WTC11 (cell line): Measurements from ENCODE around the gene GPRC5B. TPM values are rescaled to one million over a fixed set of nuclear protein-coding genes. Genes with fewer than 3 reads are reported as not detected.

Source experiments
- ATAC-seq: fragments of 200-7000 bp; cut with Tn5 transposase; 2 replicates; pipeline ENCODE4 v1.10.0; 2021; ENCODE audit warnings: mild to moderate bottlenecking, moderate library complexity
- CTCF ChIA-PET: fragments of 300-600 bp; sonication (Branson Sonifier 250); formaldehyde crosslinking; loops from one replicate; lab custom pipeline; 2021; ENCODE audit warnings: antibody characterized with exemption; lab: Charles Lee
- POLR2A ChIA-PET: fragments of 350-600 bp; sonication (Branson Sonifier 250); formaldehyde crosslinking; loops from one replicate; lab custom pipeline; 2021; ENCODE audit warnings: antibody characterized with exemption; lab: Charles Lee
- DNase-seq: peaks from one replicate; pipeline ENCODE4 v3.0.0; 2021; ENCODE audit warnings: low spot score
- H3K27ac Mint-ChIP-seq: 2 replicates; pipeline ENCODE4 v1.8.0; 2021; ENCODE audit warnings: mixed read lengths
- H3K27me3 Mint-ChIP-seq: 2 replicates; pipeline ENCODE4 v1.8.0; 2021; ENCODE audit warnings: low read depth, mild to moderate bottlenecking, moderate library complexity, mixed read lengths
- H3K36me3 Mint-ChIP-seq: 2 replicates; pipeline ENCODE4 v1.8.0; 2021; ENCODE audit warnings: mixed read lengths
- H3K4me1 Mint-ChIP-seq: 2 replicates; pipeline ENCODE4 v1.8.0; 2022; ENCODE audit warnings: mixed read lengths
- H3K4me3 Mint-ChIP-seq: 2 replicates; pipeline ENCODE4 v1.8.0; 2021; ENCODE audit warnings: mild to moderate bottlenecking, moderate library complexity, mixed read lengths
- H3K9me3 Mint-ChIP-seq: 2 replicates; pipeline ENCODE4 v1.8.0; 2021; ENCODE audit warnings: mixed read lengths
- NR1H2 ChIP-seq: sonication (generic); formaldehyde crosslinking; IDR thresholded peaks from 2 replicates; pipeline ENCODE4 v1.9.0; 2021; ENCODE audit warnings: mild to moderate bottlenecking, moderate library complexity, missing genetic modification reagents
- PRRX2 ChIP-seq: fragments of 250-450 bp; sonication (Bioruptor Pico); IDR thresholded peaks from 2 replicates; pipeline ENCODE4 v1.8.0; 2021; ENCODE audit warnings: mild to moderate bottlenecking
- SOX15 ChIP-seq: fragments of 250-450 bp; sonication (Bioruptor Pico); IDR thresholded peaks from 2 replicates; pipeline ENCODE4 v1.9.0; 2021; ENCODE audit warnings: mild to moderate bottlenecking
- TCF7 ChIP-seq: sonication (generic); formaldehyde crosslinking; IDR thresholded peaks from 2 replicates; pipeline ENCODE4 v1.8.0; 2022; ENCODE audit warnings: mild to moderate bottlenecking, low read depth, missing genetic modification reagents, moderate library complexity
- TEAD4 ChIP-seq: sonication (generic); formaldehyde crosslinking; IDR thresholded peaks from 2 replicates; pipeline ENCODE4 v1.8.0; 2022; ENCODE audit warnings: mild to moderate bottlenecking, missing genetic modification reagents
- ZNF138 ChIP-seq: sonication (generic); formaldehyde crosslinking; conservative IDR thresholded peaks from 2 replicates; pipeline ENCODE4 v1.8.1; 2022; ENCODE audit warnings: mild to moderate bottlenecking, moderate library complexity, missing genetic modification reagents
- total RNA-seq: library from RNA; stranded (reverse); gene quantifications from 3 replicates; pipeline ENCODE4 v1.2.3, GENCODE V29; 2021
- TF ChIP-seq, protein P1 (sequence below): sonication (generic); formaldehyde crosslinking; IDR thresholded peaks from 2 replicates; pipeline ENCODE4 v1.8.1; 2023; ENCODE audit warnings: mild to moderate bottlenecking, missing genetic modification reagents, borderline replicate concordance
- TF ChIP-seq, protein P2 (sequence below): sonication (generic); formaldehyde crosslinking; IDR thresholded peaks from 2 replicates; pipeline ENCODE4 v1.8.0; 2023; ENCODE audit warnings: mild to moderate bottlenecking, missing genetic modification reagents
- TF ChIP-seq, protein P3 (sequence below): sonication (generic); formaldehyde crosslinking; IDR thresholded peaks from 2 replicates; pipeline ENCODE4 v1.8.0; 2023; ENCODE audit warnings: missing genetic modification reagents, mild to moderate bottlenecking, borderline replicate concordance
- TF ChIP-seq, protein P4 (sequence below): fragments of 250-450 bp; sonication (Bioruptor Pico); conservative IDR thresholded peaks from 2 replicates; pipeline ENCODE4 v1.9.0; 2021; ENCODE audit warnings: mild to moderate bottlenecking

Gene GPRC5B
- total RNA-seq, 1 experiment from 2014 or later: 104 TPM

DNA sequence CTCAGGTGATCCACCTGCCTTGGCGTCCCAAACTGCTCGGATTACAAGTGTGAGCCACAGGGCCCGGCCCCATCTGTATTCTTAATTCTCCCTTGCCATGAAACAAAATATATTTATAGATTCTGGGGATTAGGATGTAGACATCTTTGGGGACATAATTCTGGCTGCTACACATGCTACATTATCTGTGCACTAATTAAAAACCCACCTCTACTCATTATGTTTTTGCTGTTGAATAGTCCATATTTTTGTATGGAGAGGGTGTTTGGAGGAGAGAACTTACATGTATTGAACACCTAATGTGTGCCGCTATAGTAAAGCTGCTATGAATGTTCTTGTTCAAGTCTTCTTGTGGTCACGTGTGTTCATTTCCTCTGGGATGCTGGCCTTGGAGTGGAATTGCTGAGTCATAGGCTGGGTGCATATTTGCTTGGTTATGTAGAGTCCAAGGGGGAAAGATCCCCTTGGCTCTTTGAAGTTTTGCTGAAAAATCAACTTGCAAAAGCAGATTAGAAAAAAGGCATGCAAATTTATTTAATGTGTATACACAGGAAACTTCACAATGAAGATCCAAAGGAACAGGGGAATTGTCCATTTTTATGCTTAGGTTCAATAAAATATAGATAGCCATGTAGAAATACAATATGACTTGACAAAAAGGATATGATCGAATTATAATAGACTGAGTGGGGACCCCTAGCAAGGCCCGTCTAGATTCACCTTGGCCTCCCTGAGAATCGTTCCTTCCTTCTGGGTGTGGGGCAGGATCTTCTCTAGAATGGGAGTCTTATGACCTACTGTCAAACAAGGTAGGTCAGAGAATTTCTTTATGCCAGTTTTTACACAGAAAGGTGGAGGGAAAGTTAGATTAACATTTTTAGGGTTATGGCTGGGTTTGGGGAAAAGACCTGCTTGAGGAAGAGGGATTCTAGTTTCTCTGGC is 42.1 kb upstream of the GPRC5B start (continued):
- TF ChIP-seq, protein P1, sequence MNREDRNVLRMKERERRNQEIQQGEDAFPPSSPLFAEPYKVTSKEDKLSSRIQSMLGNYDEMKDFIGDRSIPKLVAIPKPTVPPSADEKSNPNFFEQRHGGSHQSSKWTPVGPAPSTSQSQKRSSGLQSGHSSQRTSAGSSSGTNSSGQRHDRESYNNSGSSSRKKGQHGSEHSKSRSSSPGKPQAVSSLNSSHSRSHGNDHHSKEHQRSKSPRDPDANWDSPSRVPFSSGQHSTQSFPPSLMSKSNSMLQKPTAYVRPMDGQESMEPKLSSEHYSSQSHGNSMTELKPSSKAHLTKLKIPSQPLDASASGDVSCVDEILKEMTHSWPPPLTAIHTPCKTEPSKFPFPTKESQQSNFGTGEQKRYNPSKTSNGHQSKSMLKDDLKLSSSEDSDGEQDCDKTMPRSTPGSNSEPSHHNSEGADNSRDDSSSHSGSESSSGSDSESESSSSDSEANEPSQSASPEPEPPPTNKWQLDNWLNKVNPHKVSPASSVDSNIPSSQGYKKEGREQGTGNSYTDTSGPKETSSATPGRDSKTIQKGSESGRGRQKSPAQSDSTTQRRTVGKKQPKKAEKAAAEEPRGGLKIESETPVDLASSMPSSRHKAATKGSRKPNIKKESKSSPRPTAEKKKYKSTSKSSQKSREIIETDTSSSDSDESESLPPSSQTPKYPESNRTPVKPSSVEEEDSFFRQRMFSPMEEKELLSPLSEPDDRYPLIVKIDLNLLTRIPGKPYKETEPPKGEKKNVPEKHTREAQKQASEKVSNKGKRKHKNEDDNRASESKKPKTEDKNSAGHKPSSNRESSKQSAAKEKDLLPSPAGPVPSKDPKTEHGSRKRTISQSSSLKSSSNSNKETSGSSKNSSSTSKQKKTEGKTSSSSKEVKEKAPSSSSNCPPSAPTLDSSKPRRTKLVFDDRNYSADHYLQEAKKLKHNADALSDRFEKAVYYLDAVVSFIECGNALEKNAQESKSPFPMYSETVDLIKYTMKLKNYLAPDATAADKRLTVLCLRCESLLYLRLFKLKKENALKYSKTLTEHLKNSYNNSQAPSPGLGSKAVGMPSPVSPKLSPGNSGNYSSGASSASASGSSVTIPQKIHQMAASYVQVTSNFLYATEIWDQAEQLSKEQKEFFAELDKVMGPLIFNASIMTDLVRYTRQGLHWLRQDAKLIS (CRISPR knock-in tag): no peak
- TF ChIP-seq TEAD4 (CRISPR knock-in tag) (no peak), SOX15 (CRISPR knock-in tag) (no peak), ZNF138 (CRISPR knock-in tag) (no peak)

DNA sequence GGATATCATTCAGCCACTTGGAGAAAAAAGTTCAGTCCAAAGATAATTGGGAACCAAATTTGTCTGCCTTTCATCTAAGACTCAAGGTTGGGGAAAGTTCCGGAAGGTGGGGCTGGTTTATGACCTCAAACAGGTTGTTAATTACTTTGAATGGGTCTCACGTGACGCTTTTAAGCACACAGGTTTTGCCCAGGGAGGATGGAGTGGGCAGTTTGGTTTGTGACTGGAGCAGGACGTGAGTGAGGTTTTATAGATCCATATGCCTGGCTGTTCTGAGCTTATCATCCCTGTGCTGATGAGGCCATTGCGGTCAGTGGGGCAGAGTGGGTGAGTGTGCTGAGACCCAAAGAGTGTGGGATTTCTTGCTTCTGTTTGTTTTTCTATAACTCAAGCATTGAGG is 38.7 kb upstream of the GPRC5B start:
- no peak for ATAC-seq
- CTCF ChIA-PET: interaction anchor here (0.8 to 2.0 kb wide), 4 partner anchors 16 to 460 kb away, joined by 3 to 5 read pairs (median 4); no protein-coding TSS in a partner anchor
- H3K9me3 Mint-ChIP-seq: peaks cover 14% of the 10 kb centered on the region
- no peak overlapping the region for H3K4me3 Mint-ChIP-seq
- peaks cover 20% of the 10 kb centered on the region for H3K4me1 Mint-ChIP-seq
- TF ChIP-seq, protein P2, sequence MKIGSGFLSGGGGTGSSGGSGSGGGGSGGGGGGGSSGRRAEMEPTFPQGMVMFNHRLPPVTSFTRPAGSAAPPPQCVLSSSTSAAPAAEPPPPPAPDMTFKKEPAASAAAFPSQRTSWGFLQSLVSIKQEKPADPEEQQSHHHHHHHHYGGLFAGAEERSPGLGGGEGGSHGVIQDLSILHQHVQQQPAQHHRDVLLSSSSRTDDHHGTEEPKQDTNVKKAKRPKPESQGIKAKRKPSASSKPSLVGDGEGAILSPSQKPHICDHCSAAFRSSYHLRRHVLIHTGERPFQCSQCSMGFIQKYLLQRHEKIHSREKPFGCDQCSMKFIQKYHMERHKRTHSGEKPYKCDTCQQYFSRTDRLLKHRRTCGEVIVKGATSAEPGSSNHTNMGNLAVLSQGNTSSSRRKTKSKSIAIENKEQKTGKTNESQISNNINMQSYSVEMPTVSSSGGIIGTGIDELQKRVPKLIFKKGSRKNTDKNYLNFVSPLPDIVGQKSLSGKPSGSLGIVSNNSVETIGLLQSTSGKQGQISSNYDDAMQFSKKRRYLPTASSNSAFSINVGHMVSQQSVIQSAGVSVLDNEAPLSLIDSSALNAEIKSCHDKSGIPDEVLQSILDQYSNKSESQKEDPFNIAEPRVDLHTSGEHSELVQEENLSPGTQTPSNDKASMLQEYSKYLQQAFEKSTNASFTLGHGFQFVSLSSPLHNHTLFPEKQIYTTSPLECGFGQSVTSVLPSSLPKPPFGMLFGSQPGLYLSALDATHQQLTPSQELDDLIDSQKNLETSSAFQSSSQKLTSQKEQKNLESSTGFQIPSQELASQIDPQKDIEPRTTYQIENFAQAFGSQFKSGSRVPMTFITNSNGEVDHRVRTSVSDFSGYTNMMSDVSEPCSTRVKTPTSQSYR (CRISPR knock-in tag): no peak
- TF ChIP-seq, protein P3, sequence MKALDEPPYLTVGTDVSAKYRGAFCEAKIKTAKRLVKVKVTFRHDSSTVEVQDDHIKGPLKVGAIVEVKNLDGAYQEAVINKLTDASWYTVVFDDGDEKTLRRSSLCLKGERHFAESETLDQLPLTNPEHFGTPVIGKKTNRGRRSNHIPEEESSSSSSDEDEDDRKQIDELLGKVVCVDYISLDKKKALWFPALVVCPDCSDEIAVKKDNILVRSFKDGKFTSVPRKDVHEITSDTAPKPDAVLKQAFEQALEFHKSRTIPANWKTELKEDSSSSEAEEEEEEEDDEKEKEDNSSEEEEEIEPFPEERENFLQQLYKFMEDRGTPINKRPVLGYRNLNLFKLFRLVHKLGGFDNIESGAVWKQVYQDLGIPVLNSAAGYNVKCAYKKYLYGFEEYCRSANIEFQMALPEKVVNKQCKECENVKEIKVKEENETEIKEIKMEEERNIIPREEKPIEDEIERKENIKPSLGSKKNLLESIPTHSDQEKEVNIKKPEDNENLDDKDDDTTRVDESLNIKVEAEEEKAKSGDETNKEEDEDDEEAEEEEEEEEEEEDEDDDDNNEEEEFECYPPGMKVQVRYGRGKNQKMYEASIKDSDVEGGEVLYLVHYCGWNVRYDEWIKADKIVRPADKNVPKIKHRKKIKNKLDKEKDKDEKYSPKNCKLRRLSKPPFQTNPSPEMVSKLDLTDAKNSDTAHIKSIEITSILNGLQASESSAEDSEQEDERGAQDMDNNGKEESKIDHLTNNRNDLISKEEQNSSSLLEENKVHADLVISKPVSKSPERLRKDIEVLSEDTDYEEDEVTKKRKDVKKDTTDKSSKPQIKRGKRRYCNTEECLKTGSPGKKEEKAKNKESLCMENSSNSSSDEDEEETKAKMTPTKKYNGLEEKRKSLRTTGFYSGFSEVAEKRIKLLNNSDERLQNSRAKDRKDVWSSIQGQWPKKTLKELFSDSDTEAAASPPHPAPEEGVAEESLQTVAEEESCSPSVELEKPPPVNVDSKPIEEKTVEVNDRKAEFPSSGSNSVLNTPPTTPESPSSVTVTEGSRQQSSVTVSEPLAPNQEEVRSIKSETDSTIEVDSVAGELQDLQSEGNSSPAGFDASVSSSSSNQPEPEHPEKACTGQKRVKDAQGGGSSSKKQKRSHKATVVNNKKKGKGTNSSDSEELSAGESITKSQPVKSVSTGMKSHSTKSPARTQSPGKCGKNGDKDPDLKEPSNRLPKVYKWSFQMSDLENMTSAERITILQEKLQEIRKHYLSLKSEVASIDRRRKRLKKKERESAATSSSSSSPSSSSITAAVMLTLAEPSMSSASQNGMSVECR (CRISPR knock-in tag): no peak
- no peak for TF ChIP-seq PRRX2
- TF ChIP-seq, all 79 proteins: peak for 0
- no peak overlapping the region for H3K27ac Mint-ChIP-seq
- DNase-seq: no peak
- POLR2A ChIA-PET: no interaction called here
- no peaks in the 10 kb centered on the region; the same call in 1 of the 2 replicates for H3K27me3 Mint-ChIP-seq
- H3K36me3 Mint-ChIP-seq: 0 out of 2 replicates have a peak, but pooled peaks cover 10% of the 10 kb centered on the region

DNA sequence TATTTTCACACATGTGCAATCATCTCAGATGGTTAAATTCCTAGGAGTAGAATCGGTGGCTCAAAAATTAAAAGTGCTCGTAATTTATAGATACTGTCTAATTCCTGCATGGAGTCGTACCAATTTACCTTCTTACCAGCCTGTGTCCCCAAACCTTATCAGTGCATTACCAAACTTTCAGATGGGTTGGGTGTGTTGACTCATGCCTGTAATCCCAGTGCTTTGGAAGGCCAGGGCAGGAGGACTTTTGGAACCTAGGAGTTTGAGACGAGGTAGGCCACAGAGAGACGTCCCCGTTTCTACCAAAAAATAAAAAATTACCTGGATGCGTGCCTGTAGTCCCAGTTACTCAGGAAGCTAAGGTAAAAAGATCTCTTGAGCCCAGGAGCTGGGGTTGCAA is 34.5 kb upstream of the GPRC5B start:
- H3K4me3 Mint-ChIP-seq: no peak overlapping the region
- TF ChIP-seq TCF7 (CRISPR knock-in tag): no peak
- TF ChIP-seq, protein P4, sequence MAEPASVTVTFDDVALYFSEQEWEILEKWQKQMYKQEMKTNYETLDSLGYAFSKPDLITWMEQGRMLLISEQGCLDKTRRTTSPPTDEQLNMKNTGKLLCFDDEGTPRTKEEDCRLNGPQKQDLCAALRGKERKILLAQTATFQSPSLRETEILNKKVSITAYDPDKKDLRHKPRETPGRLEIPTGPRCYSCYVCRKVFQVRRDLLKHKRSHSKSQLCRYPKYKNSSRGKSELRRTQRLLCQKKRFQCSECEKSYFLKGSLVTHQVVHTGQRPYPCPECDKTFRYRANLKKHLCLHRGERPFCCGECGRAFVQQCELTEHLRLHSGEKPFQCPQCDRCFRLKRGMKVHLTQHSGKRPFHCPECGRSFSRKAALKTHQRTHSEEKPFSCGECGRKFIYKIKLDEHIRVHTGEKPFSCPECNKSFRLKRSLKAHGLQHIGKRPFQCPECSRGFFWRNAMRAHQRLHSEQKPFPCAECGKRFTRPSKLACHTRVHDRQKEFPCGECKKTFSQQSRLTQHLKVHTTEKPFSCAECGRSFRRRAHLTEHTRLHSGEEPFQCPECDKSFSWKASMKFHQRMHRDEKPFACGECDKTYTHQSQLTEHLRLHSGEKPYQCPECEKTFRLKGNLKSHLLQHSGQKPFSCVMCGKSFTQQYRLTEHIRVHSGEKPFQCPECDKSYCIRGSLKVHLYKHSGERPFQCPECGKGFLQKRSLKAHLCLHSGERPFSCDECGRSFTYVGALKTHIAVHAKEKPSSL (CRISPR knock-in tag): no peak
- no peak for TF ChIP-seq NR1H2 (CRISPR knock-in tag)
- TF ChIP-seq, all 79 proteins: peak for 0
- DNase-seq (no peak), ATAC-seq (no peak)
- ChIA-PET POLR2A (interaction anchor here (0.6 kb wide), 1 partner anchor 146 kb away, joined by 4 read pairs; no protein-coding TSS in a partner anchor), CTCF (interaction anchor here (0.6 kb wide), 2 partner anchors 42 to 72 kb away, joined by 3 to 4 read pairs; no protein-coding TSS in a partner anchor)
- H3K9me3 Mint-ChIP-seq: peaks cover 9% of the 10 kb centered on the region
- no peaks in the 10 kb centered on the region for H3K36me3 Mint-ChIP-seq
- no peaks in the 10 kb centered on the region; the same call in 1 of the 2 replicates for H3K27me3 Mint-ChIP-seq
- peak overlapping the region; percentile 67; the same call in 1 of the 2 replicates for H3K27ac Mint-ChIP-seq
- H3K4me1 Mint-ChIP-seq: peaks cover 16% of the 10 kb centered on the region
